Mesangial cell (primary cell): Measurements from ENCODE around the gene MRPS27. TPM values are rescaled to one million over a fixed set of nuclear protein-coding genes. Genes with fewer than 3 reads are reported as not detected.

Source experiments
- total RNA-seq: library from RNA; depleted of rRNA; stranded (reverse); fragments of >200 nt; gene quantifications from 2 replicates; pipeline ENCODE4 v1.2.3, GENCODE V29; 2015

MRPS27 gene
- total RNA-seq: 59.2 and 63.1 TPM in 2 replicates

GRCh38 chr5:72319976-72320752 lies at the start of gene MRPS27, which contains the start of gene PTCD2:
MRPS27 (minus strand) TSS chr5:72320240; CDS start chr5:72320221, 19 bp downstream.
PTCD2 (plus strand) TSS chr5:72320373; CDS start chr5:72320383, 10 bp downstream.

Other genes with a start within 250 kb of the MRPS27 start
- gene MAP1B, start 212.8 kb downstream of the MRPS27 start, total RNA-seq: 201 and 355 TPM in 2 replicates
- gene PTCD2, start 133 bp upstream of the MRPS27 start, total RNA-seq: 5.2 and 9.1 TPM in 2 replicates
- not detected in 2 replicates for gene ZNF366, start 187.2 kb upstream of the MRPS27 start, total RNA-seq